Mesenchymal stem cell (in vitro differentiated cells and primary cell): Measurements from ENCODE around the gene KIAA1671.

Source experiments
- DNase-seq: peaks from one replicate; pipeline ENCODE4 v3.0.0-alpha.2; 2013
- H2AFZ ChIP-seq: one replicate; pipeline ENCODE4 v1.6.1; 2013; ENCODE audit warnings: low read depth, mild to moderate bottlenecking, control low read depth, inconsistent platforms, low read length, moderate library complexity
- H2AK5ac ChIP-seq: 2 replicates; pipeline ENCODE4 v1.6.1; 2013; ENCODE audit warnings: low read length, moderate library complexity, mild to moderate bottlenecking, inconsistent platforms; ENCODE audit not compliant: severe bottlenecking
- H2BK120ac ChIP-seq: one replicate; pipeline ENCODE4 v1.6.1; 2013; ENCODE audit warnings: low read depth, mild to moderate bottlenecking, inconsistent platforms, low read length, moderate library complexity
- H2BK12ac ChIP-seq, 2 experiments: one replicate each; pipeline ENCODE4 v1.6.1; 2013; ENCODE audit warnings: inconsistent platforms in 2 of 2, low read length in 2 of 2, mild to moderate bottlenecking in 2 of 2, moderate library complexity in 2 of 2, control low read depth in 1 of 2
- H2BK15ac ChIP-seq: one replicate; pipeline ENCODE4 v1.6.1; 2013; ENCODE audit warnings: mild to moderate bottlenecking, low read depth, inconsistent platforms; ENCODE audit not compliant: poor library complexity, severe bottlenecking
- H2BK5ac ChIP-seq: 2 replicates; pipeline ENCODE4 v1.6.1; 2013; ENCODE audit warnings: low read depth, mild to moderate bottlenecking, low read length, control low read depth, inconsistent platforms; ENCODE audit not compliant: poor library complexity, severe bottlenecking
- H3K14ac ChIP-seq, 2 experiments: one replicate each; pipeline ENCODE4 v1.6.1; 2013; ENCODE audit warnings: inconsistent platforms in 2 of 2, low read length in 2 of 2, control low read depth in 1 of 2, mild to moderate bottlenecking in 1 of 2, moderate library complexity in 1 of 2
- H3K18ac ChIP-seq, 2 experiments: one replicate each; pipeline ENCODE4 v1.6.1; 2013; ENCODE audit warnings: inconsistent platforms in 2 of 2, low read length in 2 of 2, control low read depth in 1 of 2, low read depth in 1 of 2, mild to moderate bottlenecking in 1 of 2
- H3K23ac ChIP-seq, 2 experiments: one replicate each; pipeline ENCODE4 v1.6.1; 2013; ENCODE audit warnings: inconsistent platforms in 2 of 2, low read length in 2 of 2, mild to moderate bottlenecking in 2 of 2, moderate library complexity in 2 of 2, control low read depth in 1 of 2
- H3K27ac ChIP-seq: 2 replicates; pipeline ENCODE4 v1.5.1; 2013; ENCODE audit warnings: mild to moderate bottlenecking, moderate library complexity, low read length, control low read depth, inconsistent platforms; ENCODE audit not compliant: poor library complexity, severe bottlenecking
- H3K27me3 ChIP-seq, 2 experiments: 2 replicates each; pipeline versions ENCODE4 v1.6.1 to v1.7.0; 2013; ENCODE audit warnings: low read length in 2 of 2, mild to moderate bottlenecking in 2 of 2, moderate library complexity in 2 of 2, control low read depth in 1 of 2, inconsistent platforms in 1 of 2; ENCODE audit not compliant: control insufficient read depth in 1 of 2, insufficient read depth in 1 of 2
- H3K36me3 ChIP-seq, 2 experiments: 2 replicates each; pipeline versions ENCODE4 v1.6.1 to v1.7.0; 2013; ENCODE audit warnings: low read length in 2 of 2, control low read depth in 1 of 2, inconsistent platforms in 1 of 2, low read depth in 1 of 2, mild to moderate bottlenecking in 1 of 2; ENCODE audit not compliant: insufficient read depth in 2 of 2, control insufficient read depth in 1 of 2
- H3K4ac ChIP-seq, 2 experiments: one replicate each; pipeline ENCODE4 v1.6.1; 2013; ENCODE audit warnings: inconsistent platforms in 2 of 2, low read length in 2 of 2, mild to moderate bottlenecking in 2 of 2, moderate library complexity in 2 of 2, control low read depth in 1 of 2, low read depth in 1 of 2
- H3K4me1 ChIP-seq: 2 replicates; pipeline ENCODE4 v1.6.1; 2013; ENCODE audit warnings: low read depth, low read length, control low read depth; ENCODE audit not compliant: control insufficient read depth, insufficient read depth
- H3K4me2 ChIP-seq: 2 replicates; pipeline ENCODE4 v1.6.1; 2013; ENCODE audit warnings: low read length, mild to moderate bottlenecking, inconsistent platforms; ENCODE audit not compliant: poor library complexity, severe bottlenecking
- H3K4me3 ChIP-seq, 2 experiments: 2 replicates each; pipeline versions ENCODE4 v1.5.1 to v1.7.0; 2013; ENCODE audit warnings: low read length in 2 of 2, mild to moderate bottlenecking in 2 of 2, control low read depth in 1 of 2, low read depth in 1 of 2; ENCODE audit not compliant: insufficient read depth in 1 of 2
- H3K79me1 ChIP-seq: replicated peaks from 2 replicates; pipeline ENCODE4 v1.6.1; 2013; ENCODE audit warnings: mild to moderate bottlenecking, control low read depth, low read length, inconsistent platforms; ENCODE audit not compliant: poor library complexity, severe bottlenecking
- H3K9ac ChIP-seq: 2 replicates; pipeline ENCODE4 v1.7.0; 2013; ENCODE audit warnings: mild to moderate bottlenecking, low read length, moderate library complexity
- H3K9me3 ChIP-seq: 2 replicates; pipeline ENCODE4 v1.7.0; 2013; ENCODE audit warnings: mild to moderate bottlenecking, low read length; ENCODE audit not compliant: control insufficient read depth
- H4K8ac ChIP-seq: one replicate; pipeline ENCODE4 v1.6.1; 2013; ENCODE audit warnings: inconsistent platforms, mild to moderate bottlenecking, low read length, moderate library complexity
- H4K91ac ChIP-seq: one replicate; pipeline ENCODE4 v1.6.1; 2013; ENCODE audit warnings: mild to moderate bottlenecking, low read length, inconsistent platforms
- WGBS: methylation state at CpG from one replicate; pipeline ENCODE4 v1.1.7; 2013; ENCODE audit warnings: mixed read lengths; 5-methylcytosine and 5-hydroxymethylcytosine counted together

Gene KIAA1671

DNA sequence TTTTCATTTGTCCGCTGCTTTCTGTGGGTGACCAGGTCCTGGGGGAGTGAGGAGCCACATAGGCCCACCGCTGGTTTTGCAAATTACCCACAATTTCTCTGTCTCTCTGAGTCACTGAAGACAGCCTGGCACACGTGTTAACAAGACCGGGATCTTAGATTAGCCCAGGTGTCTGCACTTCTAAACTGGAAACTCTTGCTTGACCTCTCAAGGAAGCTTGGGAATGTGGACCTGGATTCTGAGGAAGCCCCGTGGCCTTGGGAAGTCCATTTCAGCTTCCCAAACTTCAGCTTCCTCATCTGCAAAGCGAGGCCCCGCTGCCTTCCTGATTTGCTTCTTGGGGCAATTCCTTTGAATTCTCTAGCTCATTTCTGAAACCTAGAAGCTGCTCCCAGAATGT, 119.9 kb downstream of the KIAA1671 start:
- Histone ChIP-seq H3K4me1 (no peaks in the 10 kb centered on the region), H3K14ac (no peak overlapping the region), H3K18ac (no peak overlapping the region), H3K9me3 (no peaks in the 10 kb centered on the region), H3K36me3 (peaks cover 0 to 6% of the 10 kb centered on the region in 2 experiments), H4K91ac (no peak overlapping the region), H2BK120ac (no peak overlapping the region), H2AK5ac (no peak overlapping the region), H3K4ac (no peak overlapping the region), H2BK12ac (no peak overlapping the region), H3K27me3 (peaks cover 14 to 17% of the 10 kb centered on the region in 2 experiments), H3K4me3 (no peak overlapping the region), H3K23ac (no peak overlapping the region), H4K8ac (no peak overlapping the region), H3K79me1 (no peaks in the 10 kb centered on the region), H3K4me2 (no peak overlapping the region), H3K9ac (no peak overlapping the region), H2AFZ (no peak overlapping the region), H2BK5ac (no peak overlapping the region), H3K27ac (no peak overlapping the region), H2BK15ac (no peak overlapping the region)
- DNase-seq: no peak
- WGBS: 96% methylated on average over 7 of the region's 7 CpGs

DNA sequence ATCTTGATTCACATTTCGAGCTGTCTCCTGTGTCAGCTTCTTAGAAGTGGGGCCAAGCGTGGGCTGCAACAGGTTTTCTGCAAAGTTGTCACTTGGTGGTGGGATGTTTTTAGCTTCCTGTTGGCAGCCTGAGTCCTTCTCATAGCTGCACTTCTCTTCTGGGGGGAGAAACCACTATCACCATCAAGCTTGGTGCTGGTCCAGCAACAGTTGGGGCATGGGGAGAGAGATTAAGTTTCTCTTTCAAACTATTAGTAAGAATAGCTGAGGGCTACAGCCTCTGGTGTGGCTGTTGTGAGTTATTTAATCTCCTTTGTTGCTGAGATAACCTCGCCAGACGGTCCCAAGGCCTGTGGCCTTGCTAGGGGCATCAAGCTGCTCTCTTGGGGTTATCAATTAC, 123.8 kb downstream of the KIAA1671 start:
- H3K27ac ChIP-seq: no peak overlapping the region
- no peak overlapping the region for H3K9ac ChIP-seq
- no peak overlapping the region for H3K4me2 ChIP-seq
- no peak overlapping the region for H4K91ac ChIP-seq
- peaks cover 0 to 12% of the 10 kb centered on the region in 2 experiments for H3K27me3 ChIP-seq
- H3K23ac ChIP-seq: no peak overlapping the region
- H2BK15ac ChIP-seq: no peak overlapping the region
- H2AFZ ChIP-seq: no peak overlapping the region
- no peak overlapping the region for H2BK12ac ChIP-seq
- H3K4ac ChIP-seq: no peak overlapping the region
- H2BK120ac ChIP-seq: no peak overlapping the region
- H3K79me1 ChIP-seq: no peaks in the 10 kb centered on the region
- no peaks in the 10 kb centered on the region for H3K4me1 ChIP-seq
- H2BK5ac ChIP-seq: no peak overlapping the region
- no peak overlapping the region for H3K4me3 ChIP-seq
- H3K18ac ChIP-seq: no peak overlapping the region
- H3K14ac ChIP-seq: no peak overlapping the region
- no peak for DNase-seq
- H3K36me3 ChIP-seq: peaks cover 0 to 3% of the 10 kb centered on the region in 2 experiments
- no peak overlapping the region for H4K8ac ChIP-seq
- WGBS: 86% methylated on average over 2 of the region's 4 CpGs
- H3K9me3 ChIP-seq: no peaks in the 10 kb centered on the region
- no peak overlapping the region for H2AK5ac ChIP-seq

DNA sequence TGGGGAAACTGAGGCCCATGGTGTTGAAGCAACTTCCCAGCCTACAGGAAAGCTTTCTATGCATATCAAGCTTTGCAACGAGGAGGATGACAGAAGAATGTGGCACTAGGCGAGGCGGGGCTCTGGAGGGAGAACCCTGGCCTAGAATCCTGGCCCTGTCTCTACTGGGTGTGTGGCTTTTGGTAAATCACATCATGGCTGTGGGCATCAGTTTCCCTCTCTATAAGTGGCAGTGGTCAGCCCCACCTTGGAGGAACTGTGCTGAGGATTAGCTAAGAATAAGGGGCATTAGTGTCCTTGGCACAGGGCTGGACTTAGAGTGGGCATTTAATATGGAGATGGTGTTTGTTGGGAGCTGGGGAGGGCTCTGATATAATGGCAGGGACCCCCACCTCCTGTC, 124.5 kb downstream of the KIAA1671 start:
- Histone ChIP-seq H3K14ac (peak overlapping the region in 1 of 2 experiments; percentile 53), H3K4me1 (no peaks in the 10 kb centered on the region), H2BK15ac (no peak overlapping the region), H2AK5ac (no peak overlapping the region), H4K8ac (no peak overlapping the region), H3K27me3 (peaks cover 0 to 6% of the 10 kb centered on the region in 2 experiments), H3K27ac (no peak overlapping the region), H3K4me3 (no peak overlapping the region), H4K91ac (no peak overlapping the region), H3K4ac (no peak overlapping the region), H3K9me3 (no peaks in the 10 kb centered on the region), H2BK120ac (no peak overlapping the region), H2AFZ (no peak overlapping the region), H3K18ac (no peak overlapping the region), H2BK5ac (no peak overlapping the region), H3K23ac (no peak overlapping the region), H3K9ac (no peak overlapping the region), H3K36me3 (no peaks in the 10 kb centered on the region), H3K79me1 (no peaks in the 10 kb centered on the region), H3K4me2 (no peak overlapping the region), H2BK12ac (no peak overlapping the region)
- DNase-seq: no peak
- WGBS: 73% methylated on average over 3 of the region's 3 CpGs

DNA sequence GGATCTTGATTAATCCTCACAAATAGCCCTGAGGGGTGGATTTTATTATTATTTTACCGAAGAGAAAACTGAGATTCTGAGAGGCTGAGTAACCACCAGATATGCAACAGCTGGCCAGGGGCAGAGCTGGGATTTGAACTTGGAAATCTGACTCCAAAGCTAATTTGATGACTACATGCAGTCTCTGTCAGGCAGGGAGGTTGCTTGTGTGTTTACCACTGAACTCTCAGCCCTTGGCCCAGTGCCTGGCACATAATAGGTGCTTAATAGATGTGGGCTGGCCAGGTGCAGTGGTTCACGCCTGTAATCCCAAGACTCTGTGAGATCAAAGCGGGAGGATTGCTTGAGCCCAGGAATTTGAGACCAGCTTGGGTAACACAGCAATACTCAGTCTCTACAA, 125.4 kb downstream of the KIAA1671 start:
- H2BK120ac ChIP-seq: no peak overlapping the region
- no peak overlapping the region for H3K23ac ChIP-seq
- H3K36me3 ChIP-seq: no peaks in the 10 kb centered on the region
- no peak overlapping the region for H4K8ac ChIP-seq
- H3K4me3 ChIP-seq: no peak overlapping the region
- H3K9ac ChIP-seq: no peak overlapping the region
- H3K27me3 ChIP-seq: peaks cover 0 to 4% of the 10 kb centered on the region in 2 experiments
- DNase-seq: no peak
- H3K4me1 ChIP-seq: no peaks in the 10 kb centered on the region
- H4K91ac ChIP-seq: no peak overlapping the region
- no peak overlapping the region for H3K18ac ChIP-seq
- no peak overlapping the region for H3K4ac ChIP-seq
- H3K27ac ChIP-seq: no peak overlapping the region
- no peak overlapping the region for H2BK12ac ChIP-seq
- 94% methylated on average over 3 of the region's 3 CpGs for WGBS
- H3K9me3 ChIP-seq: no peaks in the 10 kb centered on the region
- H2BK5ac ChIP-seq: no peak overlapping the region
- H3K14ac ChIP-seq: no peak overlapping the region
- H3K79me1 ChIP-seq: no peaks in the 10 kb centered on the region
- H2BK15ac ChIP-seq: no peak overlapping the region
- no peak overlapping the region for H2AK5ac ChIP-seq
- H3K4me2 ChIP-seq: no peak overlapping the region
- no peak overlapping the region for H2AFZ ChIP-seq
